Tibial nerve (tissue), 4 donors: ENCODE measurements around the gene BHLHA9.

Experiments
- CTCF ChIP-seq, 5 experiments: fragments of 200-600 bp in 3 of 5; fragments of 450-650 bp in 2 of 5; sonication (generic) in 3 of 5; IDR thresholded peaks; one replicate each; pipeline ENCODE4 v1.5.1; 2016 to 2019; ENCODE audit warnings: antibody characterized with exemption in 5 of 5, mild to moderate bottlenecking in 3 of 5, moderate library complexity in 2 of 5
- EP300 ChIP-seq, 2 donors: sonication (generic); formaldehyde crosslinking; IDR thresholded peaks; one replicate each; pipeline ENCODE4 v1.6.1; 2017; ENCODE audit warnings: antibody characterized with exemption in 2 of 2, mild to moderate bottlenecking in 1 of 2

DNA sequence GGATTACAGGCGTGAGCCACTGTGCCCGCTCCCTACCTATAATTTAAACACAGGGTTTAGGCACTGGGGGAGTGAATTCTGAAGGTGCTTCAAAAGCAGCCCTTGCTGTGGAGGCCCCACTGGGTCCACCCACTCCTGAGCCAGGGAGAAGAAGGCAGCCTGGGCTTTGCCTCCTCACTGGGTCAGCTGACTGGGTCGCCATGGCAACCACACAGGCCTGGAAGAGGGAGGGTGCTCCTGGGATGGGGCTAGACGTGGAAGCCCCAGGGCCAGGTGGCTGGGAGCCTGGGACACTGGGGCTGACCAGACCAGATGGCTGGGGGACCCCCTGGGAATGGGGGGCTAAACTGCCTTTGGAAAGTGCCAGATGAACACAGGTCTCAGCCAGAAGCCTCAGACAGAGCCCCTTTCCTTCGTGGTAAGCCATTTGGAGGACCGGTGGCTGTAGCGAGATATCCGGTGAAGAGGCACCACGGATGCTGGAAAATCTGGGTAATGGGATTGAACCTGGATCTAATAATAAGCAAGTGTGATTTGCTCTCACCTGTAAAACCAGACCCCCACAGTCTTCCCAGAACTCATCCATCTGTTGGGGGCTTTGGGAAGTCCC is 42.1 kb downstream of the BHLHA9 start:
- TF ChIP-seq CTCF (IDR thresholded peaks at IDR 0.05) (no peak), EP300 (IDR thresholded peaks at IDR 0.05) (no peak)
